K562 (cell line): ENCODE results near the gene BCAM. TPM values are rescaled to one million over a fixed set of nuclear protein-coding genes. Genes with fewer than 3 reads are reported as not detected.

Experiments used
- BHLHE40 ChIP-seq: IDR thresholded peaks from 2 replicates; pipeline ENCODE4 v1.6.1; 2011; ENCODE audit warnings: low read length, improper control_type of control experiment
- ELF4 ChIP-seq: fragments of 450-650 bp; formaldehyde crosslinking; IDR thresholded peaks from 2 replicates; pipeline ENCODE4 v1.4.0; 2022; ENCODE audit warnings: missing genetic modification characterization
- HDAC1 ChIP-seq, 2 experiments: fragments of 450-650 bp; IDR thresholded peaks; 2 replicates each; pipeline ENCODE4 v1.6.1; 2016 to 2017; ENCODE audit warnings: inconsistent platforms in 1 of 2, mild to moderate bottlenecking in 1 of 2, moderate library complexity in 1 of 2
- HDAC3 ChIP-seq: fragments of 450-650 bp; IDR thresholded peaks from 2 replicates; pipeline ENCODE4 v1.6.1; 2018; ENCODE audit warnings: borderline replicate concordance, mild to moderate bottlenecking, moderate library complexity; ENCODE audit not compliant: partially characterized antibody
- MTA2 ChIP-seq: fragments of 450-650 bp; IDR thresholded peaks from 2 replicates; pipeline ENCODE4 v1.6.1; 2016; ENCODE audit warnings: low read depth
- PHTF2 ChIP-seq: fragments of 250-450 bp; sonication (Bioruptor Pico); IDR thresholded peaks from 2 replicates; pipeline ENCODE4 v1.5.0; 2021; ENCODE audit warnings: mild to moderate bottlenecking
- POLR3A ChIP-seq: IDR thresholded peaks from 2 replicates; pipeline ENCODE4 v1.6.1; 2011; ENCODE audit warnings: borderline replicate concordance, mild to moderate bottlenecking, moderate library complexity; ENCODE audit not compliant: insufficient read length, insufficient read depth; ENCODE audit errors: extremely low read depth
- SRSF7 ChIP-seq: fragments of 200-400 bp; formaldehyde crosslinking; optimal IDR thresholded peaks from 2 replicates; pipeline ENCODE3; 2017; ENCODE audit warnings: mild to moderate bottlenecking, low read depth, low read length
- U2AF1 ChIP-seq: fragments of 200-400 bp; formaldehyde crosslinking; optimal IDR thresholded peaks from 2 replicates; pipeline ENCODE3; 2017; ENCODE audit warnings: mild to moderate bottlenecking, low read depth, low read length, moderate library complexity
- ZKSCAN8 ChIP-seq: fragments of 200-800 bp; sonication (Bioruptor generic); IDR thresholded peaks from 2 replicates; pipeline ENCODE4 v1.6.1; 2016; ENCODE audit warnings: missing genetic modification characterization, missing compliant biosample characterization
- ZNF224 ChIP-seq: sonication (generic); formaldehyde crosslinking; IDR thresholded peaks from 2 replicates; pipeline ENCODE4 v1.8.0; 2022; ENCODE audit warnings: mild to moderate bottlenecking, missing genetic modification reagents
- ZNF311 ChIP-seq: fragments of 250-450 bp; sonication (Bioruptor Pico); IDR thresholded peaks from 2 replicates; pipeline ENCODE4 v1.4.0; 2020; ENCODE audit warnings: mild to moderate bottlenecking, moderate library complexity
- polyA plus RNA-seq, 8 experiments: library from polyadenylated mRNA; depleted of rRNA in 4 of 8; stranded (reverse) in 5 of 8; unstranded in 3 of 8; fragments of >200 nt; fragmentation: Nextera tagmentation in 2 of 8; fragmentation: Illumina TruSeq in 1 of 8; extraction: Ambion mirVana in 2 of 8; extraction: Trizol in 1 of 8; gene quantifications; 2 replicates each; pipeline versions ENCODE4 v1.2.1 to v1.2.3, GENCODE V29; 2011 to 2014; ENCODE audit warnings: inconsistent platforms in 1 of 8, missing spikeins in 1 of 8
- total RNA-seq, 7 experiments: library from RNA; depleted of rRNA in 6 of 7; stranded (reverse); fragments of >200 nt in 6 of 7; fragmentation: Illumina TruSeq in 2 of 7; extraction: Trizol in 2 of 7; gene quantifications; 2 replicates each; pipeline versions ENCODE4 v1.2.1 to v1.2.3, GENCODE V29; 2011 to 2021; ENCODE audit warnings: low replicate concordance in 1 of 7
- TF ChIP-seq, protein P1 (sequence below), 2 experiments: fragments of 450-650 bp; IDR thresholded peaks; 2 replicates each; pipeline ENCODE4 v1.6.1; 2016; ENCODE audit warnings: mild to moderate bottlenecking in 2 of 2, borderline replicate concordance in 1 of 2, low read depth in 1 of 2, moderate library complexity in 1 of 2
- TF ChIP-seq, protein P2 (sequence below): fragments of 450-650 bp; formaldehyde crosslinking; conservative IDR thresholded peaks from 2 replicates; pipeline ENCODE4 v1.4.0; 2022; ENCODE audit warnings: mild to moderate bottlenecking, missing genetic modification characterization
- TF ChIP-seq, protein P3 (sequence below): fragments of 450-650 bp; IDR thresholded peaks from 2 replicates; pipeline ENCODE4 v1.6.1; 2014; ENCODE audit warnings: low read depth, mild to moderate bottlenecking, moderate library complexity, borderline replicate concordance

Gene BCAM
- total and polyA plus RNA-seq, 9 of the 15 experiments (the other 6 are each of a cell fraction or from before 2014, with no cell fraction given), result 0.07 to 1.3 (median 0.33) TPM; not detected in 2

DNA sequence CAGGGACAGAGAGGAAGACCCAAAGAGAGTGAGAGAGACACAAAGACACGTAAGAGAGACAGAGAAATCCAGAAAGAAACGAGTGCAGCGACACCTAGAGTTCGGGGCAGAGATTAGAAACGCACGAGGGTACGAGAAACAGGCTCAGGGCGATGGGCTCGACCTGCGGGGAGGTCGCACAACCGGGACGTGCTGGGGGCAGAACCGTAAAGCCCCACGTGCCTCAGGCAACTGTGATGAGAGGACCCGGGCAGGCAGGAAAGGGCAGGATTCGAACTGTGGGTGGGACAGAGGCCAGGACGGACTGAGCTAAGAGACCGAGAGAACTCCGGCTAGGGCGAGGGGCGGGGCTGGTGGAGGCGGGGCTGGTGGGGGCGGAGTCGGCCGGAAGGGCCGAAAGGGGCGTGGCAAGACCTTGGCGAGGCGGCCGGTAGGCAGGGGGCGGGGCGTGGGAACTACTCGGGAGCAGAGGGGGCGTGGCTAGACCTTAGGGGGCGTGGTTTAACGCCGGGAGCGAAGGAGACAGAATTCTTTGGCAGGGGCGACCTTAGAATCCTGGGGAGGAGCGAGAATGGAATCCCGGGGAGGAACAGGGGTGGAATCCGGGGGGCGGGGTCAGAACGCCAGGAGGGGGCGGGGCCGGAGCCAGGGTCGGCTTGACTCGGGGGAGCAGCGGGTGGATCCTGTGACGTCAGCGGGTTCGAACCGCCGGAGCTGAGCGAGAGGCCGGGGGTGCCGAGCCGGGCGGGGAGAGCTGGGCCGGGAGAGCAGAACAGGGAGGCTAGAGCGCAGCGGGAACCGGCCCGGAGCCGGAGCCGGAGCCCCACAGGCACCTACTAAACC, 36.9 kb downstream of the BCAM start, which contains the start of gene NECTIN2 (continued):
- TF ChIP-seq, protein P1, sequence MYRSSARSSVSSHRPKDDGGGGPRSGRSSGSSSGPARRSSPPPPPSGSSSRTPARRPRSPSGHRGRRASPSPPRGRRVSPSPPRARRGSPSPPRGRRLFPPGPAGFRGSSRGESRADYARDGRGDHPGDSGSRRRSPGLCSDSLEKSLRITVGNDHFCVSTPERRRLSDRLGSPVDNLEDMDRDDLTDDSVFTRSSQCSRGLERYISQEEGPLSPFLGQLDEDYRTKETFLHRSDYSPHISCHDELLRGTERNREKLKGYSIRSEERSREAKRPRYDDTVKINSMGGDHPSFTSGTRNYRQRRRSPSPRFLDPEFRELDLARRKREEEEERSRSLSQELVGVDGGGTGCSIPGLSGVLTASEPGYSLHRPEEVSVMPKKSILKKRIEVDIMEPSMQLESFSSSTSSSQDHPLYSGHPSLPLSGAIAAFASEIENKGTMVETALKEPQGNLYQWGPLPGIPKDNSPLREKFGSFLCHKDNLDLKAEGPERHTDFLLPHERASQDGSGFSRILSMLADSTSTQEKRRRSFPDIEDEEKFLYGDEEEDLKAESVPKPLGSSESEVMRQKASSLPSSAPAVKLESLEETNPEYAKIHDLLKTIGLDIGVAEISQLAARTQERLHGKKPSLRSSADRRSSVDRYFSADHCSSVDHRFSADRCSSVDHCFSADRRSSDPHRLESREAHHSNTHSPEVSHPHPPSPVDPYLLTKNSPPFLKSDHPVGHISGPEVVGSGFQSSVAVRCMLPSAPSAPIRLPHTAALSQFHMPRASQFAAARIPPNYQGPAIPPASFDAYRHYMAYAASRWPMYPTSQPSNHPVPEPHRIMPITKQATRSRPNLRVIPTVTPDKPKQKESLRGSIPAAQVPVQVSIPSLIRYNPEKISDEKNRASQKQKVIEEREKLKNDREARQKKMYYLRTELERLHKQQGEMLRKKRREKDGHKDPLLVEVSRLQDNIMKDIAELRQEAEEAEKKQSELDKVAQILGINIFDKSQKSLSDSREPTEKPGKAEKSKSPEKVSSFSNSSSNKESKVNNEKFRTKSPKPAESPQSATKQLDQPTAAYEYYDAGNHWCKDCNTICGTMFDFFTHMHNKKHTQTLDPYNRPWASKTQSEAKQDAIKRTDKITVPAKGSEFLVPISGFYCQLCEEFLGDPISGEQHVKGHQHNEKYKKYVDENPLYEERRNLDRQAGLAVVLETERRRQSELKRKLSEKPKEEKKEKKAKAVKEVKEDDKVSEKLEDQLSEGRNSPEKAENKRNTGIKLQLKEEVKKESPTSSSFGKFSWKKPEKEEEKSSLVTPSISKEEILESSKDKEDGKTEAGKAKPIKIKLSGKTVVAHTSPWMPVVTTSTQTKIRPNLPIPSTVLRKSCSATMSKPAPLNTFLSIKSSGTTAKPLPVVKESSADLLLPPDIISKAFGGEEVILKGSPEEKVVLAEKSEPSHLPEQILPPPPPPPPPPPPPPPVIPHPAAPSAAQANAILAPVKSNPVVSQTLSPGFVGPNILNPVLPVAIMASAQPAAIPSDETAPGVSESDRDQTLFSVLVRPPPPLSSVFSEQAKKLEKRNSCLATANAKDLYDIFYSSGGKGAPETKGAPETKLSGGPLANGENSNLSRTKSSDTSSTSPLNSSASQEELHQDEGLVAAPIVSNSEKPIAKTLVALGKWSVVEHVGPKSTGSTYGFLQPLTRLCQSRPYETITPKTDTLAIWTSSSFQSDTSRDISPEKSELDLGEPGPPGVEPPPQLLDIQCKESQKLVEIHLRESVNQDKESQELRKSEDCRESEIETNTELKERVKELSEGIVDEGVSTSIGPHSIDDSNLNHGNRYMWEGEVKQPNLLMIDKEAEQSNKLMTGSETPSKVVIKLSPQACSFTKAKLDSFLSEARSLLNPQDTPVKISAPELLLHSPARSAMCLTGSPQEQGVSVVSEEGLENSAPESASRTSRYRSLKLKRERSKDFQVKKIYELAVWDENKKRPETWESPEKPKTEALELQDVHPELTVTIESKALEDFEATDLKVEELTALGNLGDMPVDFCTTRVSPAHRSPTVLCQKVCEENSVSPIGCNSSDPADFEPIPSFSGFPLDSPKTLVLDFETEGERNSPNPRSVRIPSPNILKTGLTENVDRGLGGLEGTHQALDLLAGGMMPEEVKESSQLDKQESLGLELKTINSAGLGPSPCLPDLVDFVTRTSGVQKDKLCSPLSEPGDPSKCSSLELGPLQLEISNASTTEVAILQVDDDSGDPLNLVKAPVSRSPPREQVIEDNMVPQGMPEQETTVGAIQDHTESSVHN (IDR thresholded peaks at IDR 0.05; ENCODE audit: borderline replicate concordance in 1 of 2, low read depth in 1 of 2), result no peak
- TF ChIP-seq POLR3A (no peak), U2AF1 (no peak), ELF4 (CRISPR knock-in tag) (0 out of 2 replicates have a peak, but pooled peaks have one; percentile 15), BHLHE40 (peak; percentile 53), SRSF7 (no peak), MTA2 (peak; percentile 12; the same call in 1 of the 2 replicates), ZNF311 (CRISPR knock-in tag) (no peak), PHTF2 (CRISPR knock-in tag) (no peak), HDAC1 (IDR thresholded peaks at IDR 0.05) (peak in 1 of 2 experiments; percentile 85; a peak in 2 of 4 replicates), HDAC3 (no peak), ZNF224 (CRISPR knock-in tag) (no peak), ZKSCAN8 (CRISPR knock-in tag) (no peak)
- TF ChIP-seq, protein P2, sequence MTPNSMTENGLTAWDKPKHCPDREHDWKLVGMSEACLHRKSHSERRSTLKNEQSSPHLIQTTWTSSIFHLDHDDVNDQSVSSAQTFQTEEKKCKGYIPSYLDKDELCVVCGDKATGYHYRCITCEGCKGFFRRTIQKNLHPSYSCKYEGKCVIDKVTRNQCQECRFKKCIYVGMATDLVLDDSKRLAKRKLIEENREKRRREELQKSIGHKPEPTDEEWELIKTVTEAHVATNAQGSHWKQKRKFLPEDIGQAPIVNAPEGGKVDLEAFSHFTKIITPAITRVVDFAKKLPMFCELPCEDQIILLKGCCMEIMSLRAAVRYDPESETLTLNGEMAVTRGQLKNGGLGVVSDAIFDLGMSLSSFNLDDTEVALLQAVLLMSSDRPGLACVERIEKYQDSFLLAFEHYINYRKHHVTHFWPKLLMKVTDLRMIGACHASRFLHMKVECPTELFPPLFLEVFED, result peak; percentile 78; the same call in 1 of the 2 replicates
- TF ChIP-seq, protein P3, sequence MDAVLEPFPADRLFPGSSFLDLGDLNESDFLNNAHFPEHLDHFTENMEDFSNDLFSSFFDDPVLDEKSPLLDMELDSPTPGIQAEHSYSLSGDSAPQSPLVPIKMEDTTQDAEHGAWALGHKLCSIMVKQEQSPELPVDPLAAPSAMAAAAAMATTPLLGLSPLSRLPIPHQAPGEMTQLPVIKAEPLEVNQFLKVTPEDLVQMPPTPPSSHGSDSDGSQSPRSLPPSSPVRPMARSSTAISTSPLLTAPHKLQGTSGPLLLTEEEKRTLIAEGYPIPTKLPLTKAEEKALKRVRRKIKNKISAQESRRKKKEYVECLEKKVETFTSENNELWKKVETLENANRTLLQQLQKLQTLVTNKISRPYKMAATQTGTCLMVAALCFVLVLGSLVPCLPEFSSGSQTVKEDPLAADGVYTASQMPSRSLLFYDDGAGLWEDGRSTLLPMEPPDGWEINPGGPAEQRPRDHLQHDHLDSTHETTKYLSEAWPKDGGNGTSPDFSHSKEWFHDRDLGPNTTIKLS, result 0 out of 2 replicates have a peak, but pooled peaks have one; percentile 18
